ENCODE measurements around the gene PIAS1.
A peak's percentile ranks its signal among the peaks of the same experiment; 100 is the strongest.
"Not testable (repeated sequence)": the region's sequence is repeated elsewhere in the genome, so short reads cannot be mapped to it uniquely, and the experiment has no call there.

The PIAS1 gene

DNA sequence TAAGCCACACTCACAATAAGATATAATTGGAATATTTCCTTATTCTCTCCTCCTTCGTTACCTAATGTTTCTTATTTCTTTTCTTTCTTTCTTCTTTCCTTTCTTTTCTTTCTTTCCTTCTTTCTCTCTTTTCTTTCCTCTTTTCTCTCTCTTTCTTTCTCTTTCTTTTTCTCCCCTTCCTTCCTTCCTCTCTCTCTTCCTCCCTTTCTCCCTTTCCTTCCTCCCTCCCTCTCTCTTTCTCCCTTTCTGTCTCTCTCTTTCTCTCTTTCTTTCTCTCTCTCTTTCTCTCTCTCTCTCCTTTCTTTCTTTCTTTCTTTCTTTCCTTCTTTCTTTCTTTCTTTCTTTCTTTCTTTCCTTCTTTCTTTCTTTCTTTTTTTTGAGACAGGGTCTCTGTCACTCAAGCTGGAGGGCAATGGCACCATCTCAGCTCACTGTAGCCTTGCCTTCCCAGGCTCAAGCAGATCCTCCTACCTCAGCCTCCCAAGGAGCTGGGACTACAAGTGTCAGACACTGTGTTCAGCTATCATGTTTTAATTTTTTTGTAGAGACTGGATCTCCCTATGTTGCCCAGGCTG lies 19.3 kb upstream of the PIAS1 start:
- DNase-seq (ENCODE audit: low read depth in 2 of 2), result no peak

- DNase-seq (ENCODE audit: low read depth in 2 of 2), result no peak
These were observed 15.9 kb upstream of the PIAS1 start for GRCh38 chr15:68038246-68038645.

GRCh38 chr15:68040144-68040543 lies 14.0 kb upstream of the PIAS1 start:
- no peak for DNase-seq (ENCODE audit: low read depth in 2 of 2)

GRCh38 chr15:68042156-68042854 lies 11.8 kb upstream of the PIAS1 start:
- DNase-seq (ENCODE audit: low read depth in 2 of 2), result no peak

GRCh38 chr15:68042855-68043222 lies 11.3 kb upstream of the PIAS1 start:
- no peak for DNase-seq (ENCODE audit: low read depth in 2 of 2)

DNA sequence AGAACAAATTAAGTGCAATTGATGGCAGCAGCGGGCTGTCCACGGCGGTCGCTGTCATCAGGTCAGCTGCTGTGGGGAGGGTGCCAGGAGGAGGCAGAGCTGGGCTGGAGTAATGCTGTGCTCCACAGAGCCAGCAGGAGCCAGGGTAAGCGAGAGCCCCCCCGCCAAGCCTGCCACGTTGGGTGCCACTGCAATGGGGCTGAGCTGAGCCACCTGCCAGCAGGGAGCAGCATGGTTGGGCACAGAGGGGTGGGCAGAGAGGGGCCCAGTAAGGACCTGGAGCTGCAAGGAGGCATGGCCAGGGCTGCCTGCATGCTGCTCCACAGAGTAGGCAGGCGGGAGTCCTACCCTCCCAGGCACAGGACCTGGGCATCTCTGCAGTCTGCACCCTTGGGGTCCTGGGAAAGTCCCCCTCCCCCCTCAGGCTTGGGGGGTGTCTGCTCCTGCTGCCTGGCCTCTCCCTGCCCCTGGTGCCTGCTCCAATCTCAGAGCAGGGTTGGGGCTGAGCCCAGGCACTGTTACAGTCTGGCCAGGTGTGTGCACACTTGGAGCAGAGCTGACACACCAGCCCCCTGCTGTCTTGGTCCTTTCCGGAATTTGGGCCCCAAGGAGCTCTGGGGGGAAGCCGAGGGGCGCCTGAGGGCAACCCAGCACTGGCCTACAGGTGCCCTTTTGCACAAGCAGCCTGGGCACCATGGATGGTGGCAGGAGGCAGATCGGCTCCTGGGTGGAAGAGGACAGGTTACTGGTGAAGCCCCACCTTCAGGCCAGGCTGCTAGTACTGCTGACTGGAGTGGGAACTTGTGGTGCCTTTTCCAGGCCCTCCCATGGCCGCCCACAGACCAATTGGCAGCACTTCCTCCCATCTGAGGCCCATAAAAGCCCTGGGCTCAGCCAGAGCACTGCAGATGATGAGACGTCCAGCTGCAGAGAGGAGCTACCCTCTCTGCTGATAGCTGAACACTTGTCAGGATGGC lies 8.5 kb upstream of the PIAS1 start:
- DNase-seq (ENCODE audit: low read depth in 2 of 2), result no peak

DNA sequence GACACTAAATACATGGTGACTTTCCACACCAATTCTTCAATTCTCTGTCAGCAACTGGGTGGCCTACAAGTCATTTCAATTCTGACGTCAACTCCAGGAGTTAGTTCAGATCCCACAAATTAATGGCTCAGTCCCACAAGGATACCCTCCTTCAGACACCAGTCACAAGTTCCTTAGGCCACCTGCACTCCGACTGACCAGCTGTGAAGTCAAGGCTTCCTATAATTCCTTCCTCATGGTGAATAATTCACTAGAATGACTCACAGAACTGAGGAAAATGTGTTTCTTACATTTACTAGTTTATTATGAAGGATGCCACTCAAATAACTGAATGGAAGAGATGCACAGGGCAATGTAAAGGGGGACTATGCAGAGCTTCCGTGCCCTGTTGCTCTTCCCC lies 6.3 kb upstream of the PIAS1 start:
- no peak for DNase-seq (ENCODE audit: low read depth in 2 of 2)

- DNase-seq (ENCODE audit: low read depth in 2 of 2), result no peak
These were observed 3.0 kb upstream of the PIAS1 start for GRCh38 chr15:68051109-68051508.

GRCh38 chr15:68051907-68052306 lies 2.2 kb upstream of the PIAS1 start:
- no peak for DNase-seq (ENCODE audit: low read depth in 2 of 2)

GRCh38 chr15:68052431-68052830 lies 1.7 kb upstream of the PIAS1 start:
- DNase-seq (ENCODE audit: low read depth in 2 of 2), result no peak

DNA sequence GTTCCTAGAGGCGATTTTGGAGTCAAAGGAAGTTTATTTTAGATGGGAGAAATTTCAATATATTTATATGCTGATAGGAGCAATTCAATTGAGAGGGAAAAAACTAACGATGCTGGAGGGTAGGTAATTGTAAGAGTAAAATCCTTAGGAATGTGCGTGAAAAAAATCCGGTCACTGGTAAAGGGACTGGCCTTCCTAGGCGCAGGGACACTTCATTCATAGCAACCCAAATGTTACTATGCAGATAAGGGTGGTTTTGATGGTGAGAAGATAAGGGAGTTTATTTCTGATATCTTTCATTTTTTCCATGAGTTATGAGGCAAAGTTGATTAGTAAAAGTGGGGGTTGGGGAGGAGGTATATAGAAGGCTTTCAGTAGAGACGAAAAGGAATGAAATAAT lies 1.1 kb upstream of the PIAS1 start:
- DNase-seq (ENCODE audit: low read depth in 2 of 2), result no peak

DNA sequence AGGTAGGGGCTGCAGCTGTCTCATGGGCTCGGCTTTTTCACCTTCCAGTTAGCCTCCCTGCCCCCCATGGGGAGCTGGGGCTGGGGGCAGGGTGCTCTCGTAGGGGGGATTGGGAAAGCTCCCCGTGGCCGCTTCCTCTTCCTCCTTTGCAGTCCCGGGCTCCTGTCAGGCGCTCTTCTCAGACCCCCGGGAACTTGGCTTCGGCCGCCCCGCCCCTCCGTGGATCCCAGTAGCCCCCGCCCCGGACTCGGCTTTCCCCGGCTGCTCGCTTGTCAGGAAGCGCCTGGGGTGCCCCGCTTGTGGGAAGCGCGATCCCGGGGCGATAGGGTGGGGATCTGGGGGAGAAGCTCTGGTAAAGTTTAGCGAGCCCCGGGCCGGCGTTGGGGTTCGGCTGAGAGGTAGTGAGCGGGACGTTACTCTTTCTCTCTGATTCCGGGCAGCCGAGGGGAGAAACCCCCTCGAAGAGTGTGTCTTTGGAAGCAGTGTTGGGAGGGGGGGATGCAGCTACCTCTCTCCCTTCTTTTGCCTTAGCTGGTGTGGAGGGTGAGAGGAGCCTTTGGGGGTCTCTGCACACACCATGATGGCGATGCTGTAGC lies 611 bp downstream of the PIAS1 start:
- peak; percentile 8 to 31 for DNase-seq (ENCODE audit: low read depth in 2 of 2)

GRCh38 chr15:68055224-68055705 lies 1.1 kb downstream of the PIAS1 start:
- DNase-seq (ENCODE audit: low read depth in 2 of 2), result peak; percentile 47 to 63

- DNase-seq (ENCODE audit: low read depth in 2 of 2), result no peak
These were observed 2.2 kb downstream of the PIAS1 start for GRCh38 chr15:68056097-68056865.

GRCh38 chr15:68057034-68057433 lies 2.9 kb downstream of the PIAS1 start:
- no peak for DNase-seq (ENCODE audit: low read depth in 2 of 2)

DNA sequence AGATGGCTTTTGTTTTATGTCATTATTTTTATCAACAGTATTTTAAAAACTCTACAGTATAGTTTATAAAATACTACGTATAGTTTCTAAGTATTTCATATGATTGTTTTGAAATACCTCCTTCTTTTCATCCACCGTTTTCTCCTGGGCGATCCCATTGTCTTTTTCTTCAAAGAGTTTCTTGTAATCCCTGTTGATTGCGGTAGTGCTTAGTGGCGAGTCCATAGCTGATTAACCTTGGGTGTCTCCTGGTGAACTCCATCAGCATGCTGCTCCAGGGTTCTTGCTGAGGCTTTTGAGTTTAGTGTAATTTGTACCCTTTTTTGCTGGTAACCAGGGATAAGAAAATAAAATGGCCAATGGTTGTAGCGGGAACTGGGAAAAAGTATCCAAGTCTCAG lies 3.6 kb downstream of the PIAS1 start:
- DNase-seq (ENCODE audit: low read depth in 2 of 2), result no peak

- not testable (repeated sequence) for DNase-seq (ENCODE audit: low read depth in 2 of 2)
These were observed 4.9 kb downstream of the PIAS1 start for GRCh38 chr15:68058970-68059369.

GRCh38 chr15:68059630-68060029 lies 5.5 kb downstream of the PIAS1 start:
- DNase-seq (ENCODE audit: low read depth in 2 of 2), result no peak

DNA sequence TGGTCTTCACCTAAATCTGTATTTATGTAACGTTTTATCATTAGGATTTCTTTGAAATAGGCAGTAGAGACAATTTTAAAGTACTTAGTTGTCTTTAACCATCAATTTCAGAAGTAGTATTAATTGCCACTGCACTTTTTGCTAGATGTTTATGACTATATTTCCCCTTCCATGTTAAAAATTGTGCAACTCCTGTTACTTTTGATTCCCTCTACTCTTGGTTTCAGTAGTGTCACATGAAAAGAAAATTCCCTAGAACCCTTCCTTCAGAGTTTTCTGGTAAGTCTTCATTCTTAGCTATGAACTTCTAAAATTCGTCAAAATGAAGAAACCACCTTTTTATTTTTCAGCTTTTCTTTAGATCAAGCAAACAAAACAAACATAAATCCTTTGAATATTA lies 7.1 kb downstream of the PIAS1 start:
- DNase-seq (ENCODE audit: low read depth in 2 of 2), result no peak

GRCh38 chr15:68061602-68062001 lies 7.5 kb downstream of the PIAS1 start:
- DNase-seq (ENCODE audit: low read depth in 2 of 2), result no peak

DNA sequence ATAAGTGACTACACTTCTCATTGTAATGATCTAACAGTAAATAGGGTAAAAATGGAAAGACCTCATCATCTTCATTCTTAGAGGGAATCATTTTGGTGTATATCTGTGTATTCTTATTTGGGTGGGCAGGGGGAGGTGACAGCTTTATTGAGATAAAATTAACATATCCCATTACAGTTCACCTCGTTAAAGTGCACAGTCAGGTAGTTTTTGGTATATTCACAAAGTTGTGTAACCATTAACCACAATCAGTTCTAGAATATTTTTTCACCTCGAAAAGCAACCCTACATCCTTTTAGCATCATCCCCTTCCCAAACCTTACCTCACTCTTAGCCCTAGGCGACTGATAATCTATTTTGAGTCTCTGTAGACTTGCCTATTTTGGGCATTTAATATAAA lies 8.1 kb downstream of the PIAS1 start:
- DNase-seq (ENCODE audit: low read depth in 2 of 2), result no peak

All from stimulated activated CD4-positive, alpha-beta T cell treated with anti-CD3 and anti-CD28 coated beads, Interleukin-12 subunit alpha, Interleukin-12 subunit beta, amount 100 ng/mL, for 24 hours (primary cell).